Right cardiac atrium (tissue), 5 donors: ENCODE data around the gene IL17D. TPM values are rescaled to one million over a fixed set of nuclear protein-coding genes. Genes with fewer than 3 reads are reported as not detected.
"Not testable (repeated sequence)": the region's sequence is repeated elsewhere in the genome, so short reads cannot be mapped to it uniquely, and the experiment has no call there.

ENCODE experiments used
- ATAC-seq, 2 donors: fragments of 200-7000 bp; cut with Tn5 transposase; one replicate each; pipeline versions ENCODE4 v1.8.0 to v1.9.1; 2020; ENCODE audit warnings: moderate library complexity in 2 of 2, mild to moderate bottlenecking in 1 of 2
- DNase-seq, 3 donors: peaks; one replicate each; pipeline ENCODE4 v3.0.0-alpha.2; 2020
- H3K27ac ChIP-seq: one replicate; pipeline ENCODE4 v1.5.1; 2013; ENCODE audit warnings: mild to moderate bottlenecking, low read length, control low read depth, moderate library complexity
- H3K27me3 ChIP-seq: one replicate; pipeline ENCODE4 v1.6.1; 2013; ENCODE audit not compliant: control insufficient read depth, insufficient read depth
- H3K4me1 ChIP-seq: one replicate; pipeline ENCODE4 v1.6.1; 2013; ENCODE audit warnings: low read length; ENCODE audit not compliant: control insufficient read depth, insufficient read depth
- H3K4me3 ChIP-seq: one replicate; pipeline ENCODE4 v1.5.1; 2013; ENCODE audit warnings: low read length, control low read depth
- H3K9me3 ChIP-seq: one replicate; pipeline ENCODE4 v1.6.1; 2013; ENCODE audit warnings: low read length; ENCODE audit not compliant: control insufficient read depth
- WGBS: extraction: QIAGEN DNeasy Blood & Tissue Kit; methylation state at CpG from one replicate; pipeline ENCODE4 v1.1.7; 2013; 5-methylcytosine and 5-hydroxymethylcytosine counted together
- intact Hi-C, 4 donors: fragments of 100-400 bp; cut with DNase I; formaldehyde crosslinking; loops; one replicate each; pipeline versions ENCODE4 v1.11.0 to v1.14.0; 2022 to 2023
- polyA plus RNA-seq: library from polyadenylated mRNA; stranded (reverse); fragments of 200-250 nt; gene quantifications from one replicate; pipeline ENCODE4 v1.2.3, GENCODE V29; 2013
- total RNA-seq, 4 donors: library from RNA; stranded (reverse); fragmentation: NEBNext Ultra II Directional; extraction: Animal tissue kit (Norgen Biotek cat#: 25700); gene quantifications; one replicate each; pipeline ENCODE4 v1.2.1, GENCODE V29; 2021
- donor health status: healthy with polysubstance abuse.
- donor health status: DM: no; HTN: yes; CAD: no.
- donor health status: DM: no; HTN: no; CAD: no.
- donor health status: DM: no; HTN: yes; CAD: no; lungs with severe emphysema.
- donor health status: DM: yes; HTN: yes; CAD: no.

Gene IL17D
- total and polyA plus RNA-seq, 5 donors: 1.9 to 3.0 (median 2.5) TPM

GRCh38 chr13:20743830-20744404 lies 40.4 kb downstream of the IL17D start:
- DNase-seq, H3K4me3 ChIP-seq, H3K27ac ChIP-seq, ATAC-seq, H3K27me3 ChIP-seq, H3K9me3 ChIP-seq, intact Hi-C loops, H3K4me1 ChIP-seq: not testable (repeated sequence)
- WGBS: 93% methylated on average over 4 of the region's 4 CpGs

DNA sequence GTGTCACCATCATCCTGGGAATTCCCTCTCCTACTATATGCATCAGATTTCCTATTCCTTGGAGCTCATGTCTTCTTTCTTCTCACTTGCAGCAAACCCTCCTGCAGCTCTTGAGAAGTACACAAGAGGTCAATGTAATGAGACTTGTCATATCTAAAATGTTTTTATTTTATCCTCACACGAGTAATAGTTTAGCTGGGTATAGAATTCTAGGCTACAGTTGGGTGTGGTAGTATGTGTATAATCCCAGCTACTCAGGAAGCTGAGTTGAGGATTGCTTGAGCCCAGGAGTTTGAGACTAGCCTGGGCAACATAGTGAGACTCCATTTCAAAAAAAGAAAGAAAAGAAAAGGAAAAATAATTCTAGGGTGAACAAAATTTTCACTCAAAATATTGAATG lies 45.9 kb downstream of the IL17D start:
- H3K27me3 ChIP-seq: no peaks in the 10 kb centered on the region
- intact Hi-C loops: no loop called here
- no peak for ATAC-seq
- H3K4me3 ChIP-seq: no peak overlapping the region
- no peaks in the 10 kb centered on the region for H3K4me1 ChIP-seq
- H3K9me3 ChIP-seq: no peaks in the 10 kb centered on the region
- H3K27ac ChIP-seq: no peak overlapping the region
- no peak for DNase-seq
- 93% methylated on average over 1 of the region's 1 CpG for WGBS

DNA sequence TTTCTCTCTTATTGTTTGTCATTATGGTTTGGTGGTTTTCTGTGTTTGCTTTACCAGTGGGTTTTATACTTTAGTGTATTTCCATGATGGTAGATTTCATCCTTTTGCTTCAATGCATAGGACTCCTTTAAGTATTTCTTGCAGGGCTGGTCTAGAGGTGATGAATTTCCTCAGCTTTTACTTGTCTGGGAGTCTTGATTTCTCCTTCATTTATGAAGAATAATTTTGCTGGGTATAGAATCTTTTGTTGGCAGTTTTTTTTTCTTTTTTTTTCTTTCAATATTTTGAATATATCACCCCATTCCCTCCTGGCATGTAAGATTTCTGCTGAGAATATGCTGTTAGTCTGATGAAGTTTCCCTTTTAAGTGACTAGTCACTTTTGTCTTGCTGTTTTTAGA lies 50.5 kb downstream of the IL17D start:
- no peak overlapping the region for H3K4me3 ChIP-seq
- no peaks in the 10 kb centered on the region for H3K9me3 ChIP-seq
- ATAC-seq: no peak
- no peaks in the 10 kb centered on the region for H3K4me1 ChIP-seq
- H3K27me3 ChIP-seq: no peaks in the 10 kb centered on the region
- DNase-seq: no peak
- intact Hi-C loops: no loop called here
- H3K27ac ChIP-seq: no peak overlapping the region

GRCh38 chr13:20760872-20761271 lies 57.4 kb downstream of the IL17D start:
- no peak overlapping the region for H3K27ac ChIP-seq
- intact Hi-C loops: no loop called here
- H3K4me1 ChIP-seq: no peaks in the 10 kb centered on the region
- H3K9me3 ChIP-seq: no peaks in the 10 kb centered on the region
- no peak overlapping the region for H3K4me3 ChIP-seq
- WGBS: 82% methylated on average over 3 of the region's 3 CpGs
- no peak for DNase-seq
- no peaks in the 10 kb centered on the region for H3K27me3 ChIP-seq
- ATAC-seq: no peak

- 96% methylated on average over 2 of the region's 2 CpGs for WGBS
- Histone ChIP-seq H3K4me1 (peaks cover 3% of the 10 kb centered on the region), H3K9me3 (no peaks in the 10 kb centered on the region), H3K4me3 (no peak overlapping the region), H3K27me3 (no peaks in the 10 kb centered on the region), H3K27ac (no peak overlapping the region)
- intact Hi-C loops: no loop called here
- DNase-seq (no peak), ATAC-seq (no peak)
Observed at GRCh38 chr13:20767309-20767943, 63.9 kb downstream of the IL17D start.

DNA sequence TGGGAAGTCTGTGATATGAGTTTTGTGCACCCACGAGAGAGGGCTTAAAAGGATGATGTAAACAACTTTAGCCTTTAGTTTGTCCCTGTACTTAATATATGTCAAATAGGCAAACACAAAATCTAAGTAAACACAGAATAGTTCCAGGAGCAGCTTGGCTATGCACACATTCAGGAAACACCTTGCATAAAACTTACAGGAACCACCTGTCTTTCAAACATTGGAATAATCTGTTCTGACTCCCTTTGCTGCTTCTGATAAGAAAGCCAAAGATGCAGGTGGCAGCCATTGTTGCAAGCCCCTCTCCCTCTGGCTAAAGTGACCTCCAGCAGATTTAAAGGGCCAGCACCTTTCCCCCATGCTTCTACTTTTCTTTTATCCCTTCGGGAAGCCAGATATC lies 65.6 kb downstream of the IL17D start:
- no peak overlapping the region for H3K4me3 ChIP-seq
- no peak overlapping the region for H3K27ac ChIP-seq
- no peaks in the 10 kb centered on the region for H3K9me3 ChIP-seq
- peaks cover 4% of the 10 kb centered on the region for H3K4me1 ChIP-seq
- H3K27me3 ChIP-seq: no peaks in the 10 kb centered on the region
- ATAC-seq (no peak), DNase-seq (no peak)
- intact Hi-C loops: no loop called here
- 80% methylated on average over 2 of the region's 2 CpGs for WGBS

DNA sequence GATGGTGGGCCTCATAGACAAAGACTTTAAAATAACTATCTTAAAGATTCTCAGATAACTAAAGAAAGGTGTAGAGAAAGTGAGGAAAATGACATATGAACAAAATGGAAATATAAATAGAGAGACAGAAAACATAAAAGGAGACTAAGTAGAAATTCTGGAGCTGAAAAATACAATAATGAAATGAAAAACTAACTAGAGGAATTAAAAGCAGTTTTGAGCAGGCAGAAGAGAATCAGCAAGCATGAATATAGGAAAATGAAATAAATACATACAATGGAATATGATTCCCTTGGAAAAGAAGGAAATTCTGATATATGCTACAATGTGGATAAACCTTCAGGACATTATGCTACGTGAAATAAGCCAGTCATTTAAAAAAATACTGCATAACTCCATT lies 66.3 kb downstream of the IL17D start:
- H3K27me3 ChIP-seq: no peaks in the 10 kb centered on the region
- intact Hi-C loops: loop anchor here in 1 of 4 donors (5.0 kb wide), 1 partner anchor 58 kb away; no protein-coding TSS in a partner anchor
- no peak overlapping the region for H3K27ac ChIP-seq
- H3K4me1 ChIP-seq: peaks cover 4% of the 10 kb centered on the region
- 97% methylated on average over 1 of the region's 1 CpG for WGBS
- DNase-seq: no peak
- H3K4me3 ChIP-seq: no peak overlapping the region
- no peak for ATAC-seq
- no peaks in the 10 kb centered on the region for H3K9me3 ChIP-seq

Other genes starting within 250 kb of the IL17D start
- gene CRYL1, start 177.8 kb upstream of the IL17D start, total RNA-seq: 10 to 100 TPM; 33.0 to 41.8 (median 33.3) TPM
- gene CRYL1, start 177.8 kb upstream of the IL17D start, polyA plus RNA-seq: 29.3 TPM
- 10 to 100 TPM in 2 of 4 donors, 1 to 10 TPM in 2; 9.3 to 12.9 (median 10.1) TPM for gene IFT88, start 136.5 kb upstream of the IL17D start, total RNA-seq
- gene IFT88, start 136.5 kb upstream of the IL17D start, polyA plus RNA-seq: 5.8 TPM
- gene EEF1AKMT1, start 70.3 kb downstream of the IL17D start, total RNA-seq: 10 to 100 TPM; 12.4 to 14.8 (median 13.4) TPM
- gene EEF1AKMT1, start 70.3 kb downstream of the IL17D start, polyA plus RNA-seq: 13.0 TPM
- 10 to 100 TPM in 3 of 4 donors, 1 to 10 TPM in 1; 9.3 to 13.8 (median 10.5) TPM for gene XPO4, start 199.0 kb downstream of the IL17D start, total RNA-seq
- gene XPO4, start 199.0 kb downstream of the IL17D start, polyA plus RNA-seq: 2.9 TPM